HG03469 (cell line): Measurements from ENCODE around the gene RNMT.
A peak's percentile ranks its signal among the peaks of the same experiment; 100 is the strongest.

ENCODE experiments used
- ATAC-seq: cut with Tn5 transposase; IDR thresholded peaks from one replicate; pipeline ENCODE4 v1.9.1; 2021; ENCODE audit warnings: mild to moderate bottlenecking, moderate library complexity, moderate number of reproducible peaks; ENCODE audit not compliant: unreplicated experiment

RNMT gene

GRCh38 chr18:13809531-13810255, 83.2 kb downstream of the RNMT start:
- ATAC-seq: no peak

- ATAC-seq: no peak
Measured at GRCh38 chr18:13810950-13811485, 84.5 kb downstream of the RNMT start.

- no peak for ATAC-seq
Measured at GRCh38 chr18:13811993-13812392, 85.5 kb downstream of the RNMT start.

GRCh38 chr18:13813271-13813849, 86.9 kb downstream of the RNMT start:
- peak; percentile 58 for ATAC-seq
